ENCODE data around the gene CTNNA1. TPM values are rescaled to one million over a fixed set of nuclear protein-coding genes. Genes with fewer than 3 reads are reported as not detected.

Gene CTNNA1
- total and polyA plus RNA-seq, 9 of the 15 experiments (the other 6 are each of a cell fraction or from before 2014, with no cell fraction given), result 29.6 to 117 (median 89.1) TPM

- no peaks in the 10 kb centered on the region for H3K9me3 ChIP-seq (replicated peaks; ENCODE audit: control insufficient read depth, insufficient read depth, low read depth, low read length)
- BruUV-seq (replicated peaks), result no TSS peak
- intact Hi-C loops (cut with micrococcal nuclease) (no loop called here), in situ Hi-C loops (cut with MboI) (no loop called here)
- no peak overlapping the region for H3K4me3 ChIP-seq
- no peaks in the 10 kb centered on the region for H3K27me3 ChIP-seq (ENCODE audit: control insufficient read depth in 2 of 2, insufficient read depth in 2 of 2, low read length in 2 of 2)
- no peaks in the 10 kb centered on the region for H3K9me1 ChIP-seq (ENCODE audit: control insufficient read depth, insufficient read depth, low read length)
- CTCF ChIA-PET (ENCODE audit: low intra/inter-chr PET ratio), result no interaction called here
- peaks cover 2% of the 10 kb centered on the region; the same call in 1 of the 3 replicates for H3K79me2 ChIP-seq (ENCODE audit: control insufficient read depth, insufficient read depth, low read length)
- no peak overlapping the region for H3K9ac ChIP-seq (ENCODE audit: insufficient read depth in 1 of 2, low read depth in 2 of 2, low read length in 2 of 2)
- H3K4me2 ChIP-seq (ENCODE audit: insufficient read depth, low read length), result no peak overlapping the region
- POLR2A ChIA-PET, result no interaction called here
- no peak for FAIRE-seq
- H4K20me1 ChIP-seq (replicated peaks; ENCODE audit: control insufficient read depth, insufficient read depth, low read length), result peaks cover 9% of the 10 kb centered on the region; the same call in 1 of the 2 replicates
- no peaks in the 10 kb centered on the region for H3K36me3 ChIP-seq (ENCODE audit: control insufficient read depth, insufficient read depth, low read length)
- H3K27ac ChIP-seq (ENCODE audit: extremely low read depth, low read depth, low read length), result no peak overlapping the region
- no peak for ATAC-seq
- 100% methylated on average over 1 of the region's 1 CpG for WGBS (ENCODE audit: insufficient coverage, low coverage, missing lambda C conversion rate)
- no peak overlapping the region for H2AFZ ChIP-seq (ENCODE audit: low read depth, low read length)
- no peak for DNase-seq (ENCODE audit: extremely low read depth in 1 of 4, low spot score in 3 of 4)
- TF ChIP-seq RBM39 (optimal IDR thresholded peaks at IDR 0.05; ENCODE audit: low read depth, low read length), result no peak
- no peaks in the 10 kb centered on the region for H3K4me1 ChIP-seq (replicated peaks in 1 of 2; ENCODE audit: control insufficient read depth in 2 of 2, insufficient read depth in 2 of 2, low read length in 2 of 2)
Observed at GRCh38 chr5:138867011-138867410, 113.8 kb downstream of the CTNNA1 start.

DNA sequence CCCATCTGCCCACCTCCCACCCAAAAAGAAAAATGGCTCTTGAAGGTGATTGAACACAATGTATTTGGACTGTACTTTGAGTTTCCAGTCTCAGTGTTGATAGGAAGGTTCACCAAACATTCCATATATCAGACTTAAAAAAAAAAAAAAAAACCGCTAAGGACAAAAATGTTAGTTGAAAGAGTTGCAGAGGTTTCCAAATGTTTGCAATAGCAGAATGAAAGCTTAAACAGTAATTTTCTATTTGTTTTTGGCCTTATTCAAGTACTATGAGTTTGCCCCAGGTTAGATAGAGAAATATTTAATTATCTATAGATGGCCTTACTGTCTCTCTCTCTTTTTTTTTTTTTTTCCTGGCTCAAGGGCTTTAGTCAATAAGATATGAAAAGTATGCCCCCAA, 115.8 kb downstream of the CTNNA1 start:
- intact Hi-C loops (cut with micrococcal nuclease) (no loop called here), in situ Hi-C loops (cut with MboI) (no loop called here)
- peaks cover 9% of the 10 kb centered on the region; the same call in 1 of the 2 replicates for H4K20me1 ChIP-seq (replicated peaks; ENCODE audit: control insufficient read depth, insufficient read depth, low read length)
- no peak overlapping the region for H2AFZ ChIP-seq (ENCODE audit: low read depth, low read length)
- no peak overlapping the region for H3K9ac ChIP-seq (ENCODE audit: insufficient read depth in 1 of 2, low read depth in 2 of 2, low read length in 2 of 2)
- H3K4me3 ChIP-seq, result no peak overlapping the region
- H3K27me3 ChIP-seq (ENCODE audit: control insufficient read depth in 2 of 2, insufficient read depth in 2 of 2, low read length in 2 of 2), result no peaks in the 10 kb centered on the region
- H3K4me2 ChIP-seq (ENCODE audit: insufficient read depth, low read length), result no peak overlapping the region
- no peaks in the 10 kb centered on the region for H3K4me1 ChIP-seq (replicated peaks in 1 of 2; ENCODE audit: control insufficient read depth in 2 of 2, insufficient read depth in 2 of 2, low read length in 2 of 2)
- H3K79me2 ChIP-seq (ENCODE audit: control insufficient read depth, insufficient read depth, low read length), result peaks cover 4% of the 10 kb centered on the region; the same call in 2 of the 3 replicates
- 86% methylated on average over 1 of the region's 1 CpG for WGBS (ENCODE audit: insufficient coverage, low coverage, missing lambda C conversion rate)
- no peaks in the 10 kb centered on the region for H3K36me3 ChIP-seq (ENCODE audit: control insufficient read depth, insufficient read depth, low read length)
- ChIA-PET POLR2A (interaction anchor here (0.6 to 0.7 kb wide), 3 partner anchors 79 to 98 kb away, joined by 3 to 5 read pairs (median 4); no protein-coding TSS in a partner anchor), CTCF (ENCODE audit: low intra/inter-chr PET ratio) (no interaction called here)
- ATAC-seq, result no peak
- no peaks in the 10 kb centered on the region for H3K9me1 ChIP-seq (ENCODE audit: control insufficient read depth, insufficient read depth, low read length)
- no TSS peak for BruUV-seq (replicated peaks)
- FAIRE-seq, result no peak
- no peak for DNase-seq (ENCODE audit: extremely low read depth in 1 of 4, low spot score in 3 of 4)
- no peak for TF ChIP-seq ZNF217 (CRISPR knock-in tag; IDR thresholded peaks at IDR 0.05)
- H3K9me3 ChIP-seq (replicated peaks; ENCODE audit: control insufficient read depth, insufficient read depth, low read depth, low read length), result no peaks in the 10 kb centered on the region
- H3K27ac ChIP-seq (ENCODE audit: extremely low read depth, low read depth, low read length), result no peak overlapping the region

All from K562 (cell line).